ENCODE results near the gene QTRT2.

The QTRT2 gene

DNA sequence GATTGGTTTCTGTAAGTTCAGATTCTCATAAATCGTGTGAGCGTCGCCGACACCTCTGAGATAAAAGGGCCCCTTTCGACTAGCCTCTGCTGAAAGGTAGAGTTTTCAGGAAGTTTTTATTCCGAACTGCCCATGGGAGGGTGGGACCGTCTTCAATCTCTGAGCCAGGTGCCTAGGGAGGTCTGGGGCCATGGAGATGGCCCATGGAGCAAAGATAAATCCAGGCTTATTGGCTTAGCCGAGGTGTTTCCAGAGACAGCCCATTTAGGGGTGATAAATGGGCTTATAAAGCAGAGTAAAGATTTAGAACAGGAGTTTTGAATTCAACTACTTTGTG, 442 bp downstream of the QTRT2 start:
- Mint-ChIP-seq H3K4me3 (peak overlapping the region; percentile 88), H3K9me3 (no peaks in the 10 kb centered on the region), H3K36me3 (peaks cover 15% of the 10 kb centered on the region), H3K27ac (peak overlapping the region; percentile 89), H3K4me1 (peaks cover 35% of the 10 kb centered on the region), H3K27me3 (peaks cover 4% of the 10 kb centered on the region)
- CTCF ChIA-PET, result no interaction called here
- no peak for DNase-seq

DNA sequence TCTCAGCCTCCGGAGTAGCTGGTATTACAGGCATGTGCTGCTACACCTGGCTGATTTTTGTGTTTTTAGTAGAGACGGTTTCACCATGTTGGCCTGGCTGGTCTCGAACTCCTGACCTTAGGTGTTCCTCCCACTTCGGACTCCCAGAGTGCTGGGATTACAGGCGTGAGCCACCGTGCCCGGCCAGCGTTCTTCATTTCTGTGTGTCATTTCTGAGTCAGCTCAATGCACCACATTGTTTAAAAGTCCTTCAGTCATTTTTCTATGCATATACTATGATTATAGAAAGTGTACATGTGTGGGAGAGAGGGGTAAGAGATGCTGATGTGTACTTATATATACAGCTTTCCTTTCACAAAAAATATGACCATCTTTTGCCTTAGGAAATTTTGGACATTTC, 2.1 kb downstream of the QTRT2 start:
- DNase-seq, result no peak
- CTCF ChIA-PET, result no interaction called here
- H3K27ac Mint-ChIP-seq, result peak overlapping the region; percentile 21
- H3K27me3 Mint-ChIP-seq, result peaks cover 4% of the 10 kb centered on the region
- H3K36me3 Mint-ChIP-seq, result peaks cover 15% of the 10 kb centered on the region
- H3K4me3 Mint-ChIP-seq, result peak overlapping the region; percentile 51
- peaks cover 35% of the 10 kb centered on the region for H3K4me1 Mint-ChIP-seq
- no peaks in the 10 kb centered on the region for H3K9me3 Mint-ChIP-seq

DNA sequence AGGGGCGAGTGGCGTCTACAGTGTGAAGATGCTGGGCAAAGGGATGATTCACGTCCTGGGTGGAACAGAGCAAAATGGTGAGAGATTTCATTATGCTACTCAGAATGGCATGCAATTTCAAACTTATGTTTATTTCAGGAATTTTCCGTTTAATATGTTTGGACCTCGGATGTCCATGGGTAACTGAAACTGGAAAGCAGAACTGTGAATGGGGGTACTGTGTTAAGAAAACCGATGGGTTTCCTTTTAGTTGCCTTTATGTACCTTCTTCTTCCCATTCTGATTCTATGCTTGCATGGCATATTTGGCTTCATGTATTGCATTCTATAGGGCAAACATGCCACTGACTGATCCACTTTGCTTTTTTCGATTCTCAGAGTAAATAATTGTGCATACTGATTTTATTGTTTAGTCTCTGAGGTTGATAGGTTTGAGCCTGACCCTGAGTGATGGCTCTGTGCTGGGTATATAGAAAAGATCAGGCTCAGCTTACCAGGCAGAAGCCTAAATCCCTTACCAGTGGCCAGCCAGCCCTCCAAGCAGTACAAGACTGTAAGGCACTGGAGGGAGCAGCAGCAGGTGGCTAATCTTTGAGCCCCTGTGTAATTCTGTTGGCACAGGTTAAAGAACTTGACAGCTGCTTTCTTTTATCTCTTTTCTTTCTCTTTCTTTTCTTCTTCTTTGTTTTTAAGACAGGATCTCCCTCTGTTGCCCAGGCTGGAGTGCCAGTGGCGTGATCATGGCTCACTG, 4.5 kb downstream of the QTRT2 start:
- Mint-ChIP-seq H3K9me3 (no peaks in the 10 kb centered on the region), H3K4me1 (peaks cover 23% of the 10 kb centered on the region), H3K27ac (no peak overlapping the region), H3K4me3 (no peak overlapping the region), H3K36me3 (peaks cover 15% of the 10 kb centered on the region), H3K27me3 (peaks cover 4% of the 10 kb centered on the region)
- CTCF ChIA-PET, result no interaction called here
- DNase-seq, result no peak

DNA sequence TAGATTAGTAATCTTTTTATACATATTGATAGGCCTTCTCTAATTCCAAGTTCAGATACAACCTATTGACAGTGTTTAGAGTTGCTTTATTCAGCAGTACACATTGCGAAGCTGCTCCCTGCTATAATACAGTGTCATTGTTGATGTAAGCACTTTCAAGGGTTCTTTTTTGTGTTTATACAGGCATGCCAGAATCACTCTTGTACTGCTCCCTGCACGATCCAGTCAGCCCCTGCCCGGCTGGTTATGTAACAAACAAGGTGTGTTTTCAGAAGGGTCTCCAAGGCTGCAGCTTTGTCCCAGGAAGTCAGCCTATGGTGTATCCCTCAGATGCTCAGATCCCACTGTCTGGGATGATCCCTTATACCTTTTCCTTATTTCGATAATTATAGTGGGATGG, 11.3 kb downstream of the QTRT2 start:
- H3K27me3 Mint-ChIP-seq, result no peaks in the 10 kb centered on the region
- peaks cover 29% of the 10 kb centered on the region for H3K36me3 Mint-ChIP-seq
- H3K9me3 Mint-ChIP-seq, result no peaks in the 10 kb centered on the region
- no peak for DNase-seq
- H3K4me3 Mint-ChIP-seq, result no peak overlapping the region
- H3K27ac Mint-ChIP-seq, result no peak overlapping the region
- CTCF ChIA-PET, result interaction anchor here (1.1 kb wide), 1 partner anchor 10 kb away, joined by 6 read pairs; no protein-coding TSS in a partner anchor
- no peaks in the 10 kb centered on the region for H3K4me1 Mint-ChIP-seq

DNA sequence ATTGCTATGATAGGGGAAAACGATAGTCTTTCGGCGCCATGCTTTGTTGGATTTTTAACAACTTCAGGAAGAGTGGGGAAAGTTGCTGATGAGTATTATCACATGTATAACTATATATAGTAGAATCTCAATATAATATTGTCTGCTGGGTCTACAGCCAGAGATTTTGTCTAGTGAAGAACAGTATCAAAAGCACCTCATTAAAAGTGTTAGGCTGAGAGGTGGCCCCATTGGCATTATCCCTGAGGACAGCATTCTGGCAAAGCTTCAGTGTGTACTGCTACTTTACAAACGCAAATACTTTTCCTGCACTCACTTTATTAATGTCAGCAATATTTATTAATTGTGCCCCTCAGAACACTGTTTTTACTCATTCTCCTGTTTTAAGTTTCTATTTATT, 11.8 kb downstream of the QTRT2 start:
- CTCF ChIA-PET, result no interaction called here

DNA sequence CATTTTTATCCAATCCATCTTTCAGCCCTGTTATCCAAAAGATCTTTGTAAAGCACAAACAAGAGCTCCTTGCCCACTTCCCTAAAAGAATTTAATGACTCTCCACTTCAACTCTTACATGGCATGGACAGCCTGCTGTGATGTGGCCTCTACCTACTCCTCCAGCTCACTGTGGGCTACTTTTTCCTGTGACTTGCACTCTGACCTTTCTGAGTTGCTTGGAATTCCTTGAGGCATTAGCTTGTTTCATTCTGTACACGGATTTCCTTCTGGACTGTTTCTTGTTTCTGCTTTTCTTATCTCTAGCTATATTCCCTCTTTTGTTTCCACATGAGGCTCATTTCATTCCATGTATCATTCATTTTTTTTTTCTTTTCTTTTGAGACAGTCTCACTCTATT, 15.2 kb downstream of the QTRT2 start:
- no peaks in the 10 kb centered on the region for H3K9me3 Mint-ChIP-seq
- CTCF ChIA-PET, result no interaction called here
- no peak overlapping the region for H3K4me3 Mint-ChIP-seq
- no peaks in the 10 kb centered on the region for H3K4me1 Mint-ChIP-seq
- H3K27ac Mint-ChIP-seq, result no peak overlapping the region
- H3K27me3 Mint-ChIP-seq, result no peaks in the 10 kb centered on the region
- H3K36me3 Mint-ChIP-seq, result peaks cover 49% of the 10 kb centered on the region
- no peak for DNase-seq

More for the DNA sequence above, 11.8 kb downstream of the QTRT2 start:
- DNase-seq, result no peak
- H3K27ac Mint-ChIP-seq, result no peak overlapping the region
- H3K9me3 Mint-ChIP-seq, result no peaks in the 10 kb centered on the region
- no peak overlapping the region for H3K4me3 Mint-ChIP-seq
- no peaks in the 10 kb centered on the region for H3K4me1 Mint-ChIP-seq
- H3K27me3 Mint-ChIP-seq, result no peaks in the 10 kb centered on the region
- H3K36me3 Mint-ChIP-seq, result peaks cover 29% of the 10 kb centered on the region

DNA sequence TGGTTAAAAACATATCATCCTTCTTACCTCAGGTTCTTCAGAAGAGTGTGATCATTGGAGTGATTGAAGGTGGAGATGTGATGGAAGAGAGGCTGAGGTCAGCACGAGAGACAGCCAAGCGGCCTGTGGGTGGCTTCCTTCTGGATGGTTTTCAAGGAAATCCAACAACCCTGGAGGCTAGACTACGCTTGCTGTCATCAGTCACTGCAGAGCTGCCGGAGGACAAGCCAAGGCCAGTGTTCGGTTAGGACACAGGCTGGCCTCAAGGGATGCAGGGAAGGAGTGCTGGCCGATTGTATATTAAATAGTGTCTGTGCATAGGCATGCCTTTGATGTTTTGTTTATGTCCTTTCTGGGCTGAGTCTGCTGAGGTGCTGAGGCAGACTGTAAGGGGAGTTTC, 20.2 kb downstream of the QTRT2 start:
- no peak for DNase-seq
- H3K27me3 Mint-ChIP-seq, result no peaks in the 10 kb centered on the region
- peaks cover 59% of the 10 kb centered on the region for H3K36me3 Mint-ChIP-seq
- CTCF ChIA-PET, result interaction anchor here (0.9 kb wide), 1 partner anchor 10 kb away, joined by 3 read pairs; no protein-coding TSS in a partner anchor
- no peak overlapping the region for H3K4me3 Mint-ChIP-seq
- H3K9me3 Mint-ChIP-seq, result no peaks in the 10 kb centered on the region
- H3K27ac Mint-ChIP-seq, result no peak overlapping the region
- no peaks in the 10 kb centered on the region for H3K4me1 Mint-ChIP-seq

DNA sequence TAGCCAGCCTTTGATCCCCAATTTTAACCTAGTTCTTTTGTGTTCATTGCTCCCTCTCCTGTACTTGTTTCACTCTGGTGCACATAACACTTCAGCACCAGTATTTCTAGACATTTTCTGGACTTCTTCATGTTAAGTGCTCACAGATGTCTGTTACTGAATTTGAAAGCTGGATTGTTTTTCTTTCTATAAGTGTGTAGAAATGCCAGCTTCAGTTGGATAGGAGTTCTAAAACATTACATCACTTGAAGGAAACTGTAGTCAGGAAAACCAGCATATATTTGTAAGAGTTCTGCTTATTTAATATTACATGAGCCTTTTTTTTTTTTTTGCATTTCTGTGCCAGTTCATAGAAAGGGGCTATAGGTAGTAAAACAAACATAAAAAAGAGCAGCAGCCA, 21.6 kb downstream of the QTRT2 start:
- Mint-ChIP-seq H3K4me3 (no peak overlapping the region), H3K9me3 (no peaks in the 10 kb centered on the region), H3K27me3 (no peaks in the 10 kb centered on the region), H3K36me3 (peaks cover 57% of the 10 kb centered on the region), H3K27ac (no peak overlapping the region), H3K4me1 (no peaks in the 10 kb centered on the region)
- CTCF ChIA-PET, result interaction anchor here (1.5 kb wide), 1 partner anchor 11 kb away, joined by 6 read pairs; no protein-coding TSS in a partner anchor
- DNase-seq, result no peak

DNA sequence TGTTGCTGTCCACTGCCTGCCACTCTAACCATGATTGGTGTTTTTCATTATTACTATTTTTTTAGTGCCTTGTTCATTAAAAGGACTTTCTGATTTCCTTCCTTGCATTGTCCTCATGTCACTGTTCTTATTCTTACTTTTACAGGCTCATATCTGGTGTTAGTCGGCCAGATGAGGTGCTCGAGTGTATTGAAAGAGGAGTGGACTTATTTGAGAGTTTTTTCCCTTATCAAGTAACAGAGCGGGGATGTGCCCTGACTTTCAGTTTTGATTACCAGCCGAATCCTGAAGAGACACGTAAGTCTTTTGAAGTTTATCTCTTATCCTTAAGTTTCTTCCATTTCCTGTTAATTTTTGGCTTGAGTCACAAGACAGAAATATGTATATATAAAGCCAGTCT, 23.2 kb downstream of the QTRT2 start:
- no peak overlapping the region for H3K27ac Mint-ChIP-seq
- DNase-seq, result no peak

DNA sequence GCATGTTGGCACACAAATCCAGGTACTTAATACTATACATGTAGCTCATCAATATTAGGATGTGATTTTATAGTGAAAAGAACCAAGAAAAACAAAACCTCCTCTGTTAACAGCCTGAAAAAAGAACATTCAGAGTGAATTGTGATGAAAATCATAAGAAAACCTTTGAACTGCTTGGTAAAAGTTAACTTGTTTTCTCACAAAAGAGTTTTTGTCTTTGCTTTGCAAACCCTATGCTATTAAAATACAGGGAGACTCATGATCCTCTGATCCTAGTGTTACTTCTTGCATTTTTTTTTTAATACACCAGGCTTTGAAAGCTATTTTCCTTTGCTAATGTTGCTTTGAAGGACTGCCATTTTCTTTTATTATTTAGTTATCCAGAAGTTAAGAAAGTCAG, 23.7 kb downstream of the QTRT2 start:
- no peaks in the 10 kb centered on the region for H3K9me3 Mint-ChIP-seq
- peaks cover 55% of the 10 kb centered on the region for H3K36me3 Mint-ChIP-seq
- no peak overlapping the region for H3K4me3 Mint-ChIP-seq
- H3K27ac Mint-ChIP-seq, result no peak overlapping the region
- CTCF ChIA-PET, result no interaction called here
- no peaks in the 10 kb centered on the region for H3K4me1 Mint-ChIP-seq
- no peak for DNase-seq
- no peaks in the 10 kb centered on the region for H3K27me3 Mint-ChIP-seq

More for the DNA sequence above, 23.2 kb downstream of the QTRT2 start:
- no peak overlapping the region for H3K4me3 Mint-ChIP-seq
- H3K9me3 Mint-ChIP-seq, result no peaks in the 10 kb centered on the region
- H3K27me3 Mint-ChIP-seq, result no peaks in the 10 kb centered on the region
- CTCF ChIA-PET, result no interaction called here
- no peaks in the 10 kb centered on the region for H3K4me1 Mint-ChIP-seq
- H3K36me3 Mint-ChIP-seq, result peaks cover 57% of the 10 kb centered on the region

DNA sequence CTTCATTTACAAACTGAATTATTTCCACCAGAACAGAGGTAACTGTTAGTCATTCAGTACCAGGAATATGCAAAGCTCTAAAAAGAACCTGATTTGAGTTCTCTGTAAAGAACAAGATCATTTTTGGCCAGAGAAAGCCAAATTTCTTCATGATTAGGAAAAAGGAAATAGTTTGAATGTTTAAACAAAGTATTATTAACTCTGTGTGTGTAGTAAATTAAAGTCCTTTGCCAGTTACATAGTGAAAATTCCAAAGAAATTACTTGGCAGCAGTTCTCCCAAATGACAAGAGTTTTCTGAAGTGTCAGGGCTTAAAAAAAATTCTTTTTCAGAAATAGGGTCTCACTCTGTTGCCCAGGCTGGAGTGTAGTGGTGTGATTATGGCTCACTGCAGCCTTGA, 24.5 kb downstream of the QTRT2 start:
- H3K9me3 Mint-ChIP-seq, result no peaks in the 10 kb centered on the region
- DNase-seq, result no peak
- H3K4me1 Mint-ChIP-seq, result no peaks in the 10 kb centered on the region
- CTCF ChIA-PET, result no interaction called here
- H3K4me3 Mint-ChIP-seq, result no peak overlapping the region
- no peak overlapping the region for H3K27ac Mint-ChIP-seq
- H3K36me3 Mint-ChIP-seq, result peaks cover 62% of the 10 kb centered on the region
- H3K27me3 Mint-ChIP-seq, result no peaks in the 10 kb centered on the region

DNA sequence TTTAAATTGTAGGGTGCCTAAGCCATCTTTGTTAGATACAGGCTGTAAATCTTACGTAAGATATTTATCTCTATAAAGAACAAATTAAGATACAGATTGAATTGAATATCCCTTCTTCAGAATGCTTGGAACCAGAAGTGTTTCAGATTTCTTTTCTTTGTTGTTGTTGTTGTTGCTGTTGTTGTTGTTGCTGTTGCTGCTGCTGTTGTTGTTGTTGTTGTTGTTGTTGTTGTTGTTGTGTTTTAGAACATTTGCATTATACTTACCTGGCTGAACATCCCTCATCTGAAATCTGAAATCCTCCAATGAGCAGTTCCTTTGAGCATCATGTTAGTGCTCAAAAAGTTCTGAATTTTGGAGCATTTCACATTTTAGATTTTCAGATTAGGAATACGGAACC, 26.6 kb downstream of the QTRT2 start:
- Mint-ChIP-seq H3K4me1 (no peaks in the 10 kb centered on the region), H3K27me3 (no peaks in the 10 kb centered on the region), H3K9me3 (no peaks in the 10 kb centered on the region), H3K4me3 (no peak overlapping the region), H3K36me3 (peaks cover 62% of the 10 kb centered on the region), H3K27ac (peak overlapping the region; percentile 19)
- CTCF ChIA-PET, result no interaction called here
- DNase-seq, result no peak

DNA sequence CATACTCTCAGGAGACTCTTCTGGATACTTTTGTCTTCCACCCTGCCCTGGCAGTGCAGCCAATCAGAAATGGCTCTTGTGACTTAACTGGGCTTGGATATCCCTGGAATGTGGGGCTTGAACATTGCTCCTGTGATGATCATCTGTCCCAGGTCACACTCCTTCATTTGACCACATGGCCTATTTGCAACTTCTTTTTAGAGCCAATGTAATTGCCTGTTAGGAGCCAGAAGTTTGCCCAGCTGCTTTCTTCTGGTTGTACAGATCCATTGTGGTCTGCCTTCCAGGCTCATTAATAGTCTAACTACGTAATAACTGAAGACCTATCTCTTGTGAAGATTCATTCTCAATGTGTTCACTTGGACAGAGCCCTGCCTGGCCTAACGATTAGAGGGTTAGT, 29.8 kb downstream of the QTRT2 start:
- Mint-ChIP-seq H3K27me3 (no peaks in the 10 kb centered on the region), H3K9me3 (no peaks in the 10 kb centered on the region), H3K4me1 (no peaks in the 10 kb centered on the region), H3K36me3 (peaks cover 47% of the 10 kb centered on the region), H3K27ac (no peak overlapping the region), H3K4me3 (no peak overlapping the region)
- CTCF ChIA-PET, result no interaction called here
- no peak for DNase-seq

DNA sequence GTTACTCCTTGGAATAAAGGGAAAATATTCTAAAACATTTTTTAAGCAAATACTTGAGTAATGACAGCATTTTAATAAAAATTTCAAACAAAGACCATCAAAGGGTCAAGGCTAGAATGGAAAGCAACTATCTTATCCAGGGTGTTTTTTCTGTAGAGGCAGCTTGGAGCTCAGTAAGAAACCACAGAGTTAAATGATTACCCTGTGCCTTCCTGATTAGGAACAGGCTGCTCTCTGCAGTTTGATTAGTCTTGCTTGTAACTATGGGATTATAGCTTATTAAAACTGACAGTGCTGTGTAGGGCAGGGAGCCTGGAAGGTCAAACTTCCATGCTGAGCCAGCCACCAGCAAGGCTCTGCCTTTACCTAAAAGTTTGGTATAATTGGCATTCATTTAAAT, 33.1 kb downstream of the QTRT2 start:
- DNase-seq, result no peak
- CTCF ChIA-PET, result interaction anchor here (1.0 kb wide), 1 partner anchor 62 kb away, joined by 4 read pairs; no protein-coding TSS in a partner anchor
- Mint-ChIP-seq H3K9me3 (no peaks in the 10 kb centered on the region), H3K36me3 (peaks cover 25% of the 10 kb centered on the region), H3K27ac (no peak overlapping the region), H3K4me3 (no peak overlapping the region), H3K4me1 (no peaks in the 10 kb centered on the region), H3K27me3 (peaks cover 8% of the 10 kb centered on the region)

DNA sequence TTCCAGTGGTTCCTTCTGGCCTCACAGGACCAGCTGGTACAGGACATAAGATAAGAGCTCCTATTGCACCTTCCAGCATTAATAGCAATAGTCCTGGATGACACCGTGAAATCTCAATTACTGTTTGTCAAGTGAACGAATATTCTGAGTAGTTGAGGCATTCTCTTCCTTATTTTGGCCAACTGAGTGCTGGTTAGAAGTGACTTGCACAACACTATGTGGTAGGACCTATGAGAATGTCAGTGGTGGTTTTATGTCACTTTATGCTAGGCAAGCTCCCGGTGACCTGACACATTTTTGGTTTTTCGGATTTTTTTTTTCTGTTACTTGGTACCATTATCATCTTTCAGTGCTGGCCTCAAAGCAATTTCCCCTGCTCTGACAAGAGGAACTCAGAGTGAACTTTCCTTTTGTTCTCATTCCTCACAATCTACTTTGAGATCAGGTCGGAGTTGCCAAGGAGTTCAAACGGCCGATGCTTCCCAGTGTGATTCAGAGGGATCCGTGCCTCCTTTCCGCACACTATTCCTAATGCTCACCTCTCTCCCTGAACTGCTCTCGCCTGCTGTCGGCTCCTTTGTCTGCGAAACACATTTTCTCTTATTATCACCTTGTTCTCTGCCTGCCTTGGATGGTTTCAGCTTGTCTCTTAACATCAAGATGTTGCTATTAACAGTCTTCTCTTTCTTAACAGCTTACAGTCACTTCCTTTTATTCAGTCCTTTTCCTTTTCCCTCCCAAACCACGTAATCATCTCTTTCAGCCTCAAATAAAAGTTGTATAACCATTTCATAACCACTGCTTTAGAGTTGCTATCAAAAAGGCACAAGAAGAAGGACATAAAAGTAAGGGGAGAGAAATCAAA, 35.8 kb downstream of the QTRT2 start:
- CTCF ChIA-PET, result no interaction called here
- Mint-ChIP-seq H3K27ac (no peak overlapping the region), H3K4me3 (no peak overlapping the region), H3K9me3 (no peaks in the 10 kb centered on the region), H3K4me1 (no peaks in the 10 kb centered on the region), H3K36me3 (peaks cover 7% of the 10 kb centered on the region), H3K27me3 (peaks cover 11% of the 10 kb centered on the region)
- no peak for DNase-seq

Data from activated naive CD4-positive, alpha-beta T cell treated with anti-CD3 and anti-CD28 coated beads, Interleukin-2, amount 10 ng/mL, durations not matched to agents 7 days and 5 days (primary cell).